OCI-LY1 (cell line): ENCODE results near the gene ADD2.

Experiments used
- EZH2 ChIP-seq: fragments of 200-600 bp; sonication (generic), shearing (Covaris generic); IDR thresholded peaks from 2 replicates; pipeline ENCODE4 v1.8.0; 2017; ENCODE audit warnings: borderline replicate concordance, mixed run types, mild to moderate bottlenecking, antibody characterized with exemption, low read length, moderate library complexity, mixed read lengths
- TF ChIP-seq, protein P1 (sequence below): fragments of 200-600 bp; sonication (generic), shearing (Covaris generic); IDR thresholded peaks from 2 replicates; pipeline ENCODE4 v1.5.1; 2017; ENCODE audit warnings: mild to moderate bottlenecking, antibody characterized with exemption, low read length, moderate library complexity, mixed read lengths

DNA sequence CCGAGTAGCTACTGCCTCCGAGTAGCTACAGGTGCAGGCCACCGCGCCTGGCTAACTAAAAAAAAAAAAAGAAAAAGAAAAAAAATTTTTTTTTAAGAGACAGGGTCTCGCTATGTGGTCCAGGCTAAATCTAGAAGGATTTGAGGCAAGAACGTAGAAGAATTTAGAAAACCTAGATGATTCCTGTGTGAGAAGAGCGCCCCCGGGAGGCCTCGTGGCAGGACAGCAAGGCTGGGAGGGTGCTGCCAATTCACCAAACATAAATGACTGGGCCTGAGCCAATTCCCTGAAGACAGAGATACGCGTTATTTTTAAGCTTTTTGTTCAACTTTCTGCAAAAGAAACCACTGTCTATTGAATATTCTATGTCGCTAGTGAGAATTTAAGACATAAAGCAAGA lies 124.3 kb downstream of the ADD2 start:
- TF ChIP-seq, protein P1, sequence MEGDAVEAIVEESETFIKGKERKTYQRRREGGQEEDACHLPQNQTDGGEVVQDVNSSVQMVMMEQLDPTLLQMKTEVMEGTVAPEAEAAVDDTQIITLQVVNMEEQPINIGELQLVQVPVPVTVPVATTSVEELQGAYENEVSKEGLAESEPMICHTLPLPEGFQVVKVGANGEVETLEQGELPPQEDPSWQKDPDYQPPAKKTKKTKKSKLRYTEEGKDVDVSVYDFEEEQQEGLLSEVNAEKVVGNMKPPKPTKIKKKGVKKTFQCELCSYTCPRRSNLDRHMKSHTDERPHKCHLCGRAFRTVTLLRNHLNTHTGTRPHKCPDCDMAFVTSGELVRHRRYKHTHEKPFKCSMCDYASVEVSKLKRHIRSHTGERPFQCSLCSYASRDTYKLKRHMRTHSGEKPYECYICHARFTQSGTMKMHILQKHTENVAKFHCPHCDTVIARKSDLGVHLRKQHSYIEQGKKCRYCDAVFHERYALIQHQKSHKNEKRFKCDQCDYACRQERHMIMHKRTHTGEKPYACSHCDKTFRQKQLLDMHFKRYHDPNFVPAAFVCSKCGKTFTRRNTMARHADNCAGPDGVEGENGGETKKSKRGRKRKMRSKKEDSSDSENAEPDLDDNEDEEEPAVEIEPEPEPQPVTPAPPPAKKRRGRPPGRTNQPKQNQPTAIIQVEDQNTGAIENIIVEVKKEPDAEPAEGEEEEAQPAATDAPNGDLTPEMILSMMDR, result peak; percentile 48
- TF ChIP-seq EZH2, result no peak
